ENCODE measurements around the gene MRPL14.

DNA sequence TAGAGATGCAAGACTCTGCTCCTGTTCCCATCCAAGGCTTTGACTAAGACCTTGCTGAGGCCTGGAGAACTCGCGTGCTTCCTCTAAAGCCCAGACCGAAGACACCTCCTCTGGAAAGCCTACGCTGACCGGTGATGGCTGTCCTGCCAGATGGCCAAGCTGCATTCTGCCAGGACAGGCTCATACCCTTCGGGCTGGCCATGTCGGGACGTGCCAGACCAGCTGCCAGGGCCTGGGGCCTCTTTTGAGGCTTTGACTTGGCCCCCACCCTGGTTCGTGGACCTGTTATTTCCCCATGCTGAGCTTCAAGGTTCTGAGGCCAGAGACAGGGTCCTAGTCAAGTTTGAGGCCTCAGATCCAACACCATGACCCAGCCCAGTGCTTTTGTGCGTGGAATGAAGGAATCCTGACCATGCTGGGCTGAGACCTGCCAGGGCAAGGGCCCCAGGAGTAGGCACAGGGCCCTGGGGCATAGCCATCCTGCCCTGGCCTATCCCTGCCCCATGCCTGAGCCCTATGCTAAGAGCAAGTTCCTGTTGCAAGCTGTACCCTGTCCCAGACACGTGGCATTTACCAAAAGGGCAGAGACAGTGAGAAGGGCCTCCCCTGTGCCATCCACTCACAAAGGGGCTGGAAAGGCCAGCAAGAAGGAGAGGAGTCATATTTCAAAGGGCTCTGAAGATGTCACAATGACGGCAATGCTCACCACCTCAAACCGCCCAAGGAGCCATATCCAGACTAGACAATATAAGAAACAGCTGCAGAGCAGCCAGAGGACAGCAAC, 42.8 kb downstream of the MRPL14 start:
- TF ChIP-seq CTCF (IDR thresholded peaks at IDR 0.05; ENCODE audit: low read length) (no peak), EZH2 (optimal IDR thresholded peaks at IDR 0.05; ENCODE audit: low read depth, low read length) (no peak), EZH2phosphoT487 (IDR thresholded peaks at IDR 0.05; ENCODE audit: low read length) (no peak)

All from MM.1S (cell line).